Measurements from ENCODE around the gene BHLHE40. TPM values are rescaled to one million over a fixed set of nuclear protein-coding genes. Genes with fewer than 3 reads are reported as not detected.
A peak's percentile ranks its signal among the peaks of the same experiment; 100 is the strongest.

The BHLHE40 gene
- polyA plus RNA-seq, 1 experiment, result 7.6 TPM

GRCh38 chr3:4971838-4972237, 7.4 kb upstream of the BHLHE40 start:
- ChIA-PET POLR2A (no interaction called here), CTCF (interaction anchor here (1.0 kb wide), 1 partner anchor 251 kb away, joined by 4 read pairs; no protein-coding TSS in a partner anchor)
- Histone ChIP-seq H3K27me3 (ENCODE audit: control insufficient read depth, insufficient read depth, low read length) (no peaks in the 10 kb centered on the region), H3K27ac (ENCODE audit: low read depth, low read length) (no peak overlapping the region), H3K4me3 (ENCODE audit: low read depth, low read length) (no peak overlapping the region), H3K9me3 (ENCODE audit: control insufficient read depth, insufficient read depth, low read length) (no peaks in the 10 kb centered on the region)
- no peak for DNase-seq (ENCODE audit: low read depth, low spot score)
- no peak for TF ChIP-seq CTCF (IDR thresholded peaks at IDR 0.05; ENCODE audit: low read depth, low read length)

- POLR2A ChIA-PET, result no interaction called here
Observed at GRCh38 chr3:4972652-4973643, 6.3 kb upstream of the BHLHE40 start.

GRCh38 chr3:4974154-4974553, 5.1 kb upstream of the BHLHE40 start:
- POLR2A ChIA-PET, result no interaction called here
- CTCF ChIA-PET, result interaction anchor here (1.7 kb wide), 1 partner anchor 263 kb away, joined by 6 read pairs; no protein-coding TSS in a partner anchor
- DNase-seq (ENCODE audit: low read depth, low spot score), result no peak

More at GRCh38 chr3:4972652-4973643, 6.3 kb upstream of the BHLHE40 start:
- H3K4me3 ChIP-seq (ENCODE audit: low read depth, low read length), result no peak overlapping the region
- H3K9me3 ChIP-seq (ENCODE audit: control insufficient read depth, insufficient read depth, low read length), result no peaks in the 10 kb centered on the region
- H3K27me3 ChIP-seq (ENCODE audit: control insufficient read depth, insufficient read depth, low read length), result no peaks in the 10 kb centered on the region
- CTCF ChIA-PET, result interaction anchor here (1.0 to 1.7 kb wide), 3 partner anchors 252 to 317 kb away, joined by 3 to 6 read pairs (median 4); no protein-coding TSS in a partner anchor
- H3K27ac ChIP-seq (ENCODE audit: low read depth, low read length), result no peak overlapping the region
- no peak for DNase-seq (ENCODE audit: low read depth, low spot score)
- TF ChIP-seq CTCF (IDR thresholded peaks at IDR 0.05; ENCODE audit: low read depth, low read length), result no peak

GRCh38 chr3:4976109-4976508, 3.1 kb upstream of the BHLHE40 start:
- Histone ChIP-seq H3K27ac (ENCODE audit: low read depth, low read length) (no peak overlapping the region), H3K27me3 (ENCODE audit: control insufficient read depth, insufficient read depth, low read length) (no peaks in the 10 kb centered on the region), H3K4me3 (ENCODE audit: low read depth, low read length) (no peak overlapping the region), H3K9me3 (ENCODE audit: control insufficient read depth, insufficient read depth, low read length) (no peaks in the 10 kb centered on the region)
- CTCF ChIA-PET, result interaction anchor here (0.8 to 6.0 kb wide), 11 partner anchors 11 to 323 kb away, joined by 3 to 129 read pairs (median 4); no protein-coding TSS in a partner anchor
- TF ChIP-seq CTCF (IDR thresholded peaks at IDR 0.05; ENCODE audit: low read depth, low read length), result peak; percentile 50
- POLR2A ChIA-PET, result interaction anchor here (1.0 kb wide), 1 partner anchor 47 kb away, joined by 3 read pairs; no protein-coding TSS in a partner anchor
- no peak for DNase-seq (ENCODE audit: low read depth, low spot score)

More at GRCh38 chr3:4974154-4974553, 5.1 kb upstream of the BHLHE40 start:
- Histone ChIP-seq H3K27me3 (ENCODE audit: control insufficient read depth, insufficient read depth, low read length) (no peaks in the 10 kb centered on the region), H3K9me3 (ENCODE audit: control insufficient read depth, insufficient read depth, low read length) (no peaks in the 10 kb centered on the region), H3K4me3 (ENCODE audit: low read depth, low read length) (no peak overlapping the region), H3K27ac (ENCODE audit: low read depth, low read length) (no peak overlapping the region)
- no peak for TF ChIP-seq CTCF (IDR thresholded peaks at IDR 0.05; ENCODE audit: low read depth, low read length)
